A549 treated with AZD9567 at 1 μM for 4 hours (cell line): ENCODE measurements around the gene CDKN1C. TPM values are rescaled to one million over a fixed set of nuclear protein-coding genes. Genes with fewer than 3 reads are reported as not detected.

Experiments used
- total RNA-seq: library from RNA; stranded (reverse); fragments of 200-300 nt; extraction: Qiagen RNA extraction; gene quantifications from 5 replicates; pipeline ENCODE4 v1.2.3, GENCODE V29; 2022; ENCODE audit not compliant: insufficient read depth

The CDKN1C gene
- total RNA-seq = 3.5 to 4.6 TPM (median 4.3 TPM) in 5 replicates

GRCh38 chr11:2885678-2886081 is at the start of gene CDKN1C:
TSS of gene CDKN1C (minus strand) at chr11:2885775. CDS start at chr11:2885456, 319 bp downstream.

GRCh38 chr11:2928605-2929530 is 43.3 kb upstream of the CDKN1C start, which contains the start of gene PHLDA2:
TSS of gene PHLDA2 (minus strand) at chr11:2929420. CDS start at chr11:2929364, 56 bp downstream.

Other genes starting within 250 kb of the CDKN1C start
- gene KCNQ1OT1, start 185.8 kb downstream of the CDKN1C start, total RNA-seq = 0.06 to 0.08 TPM (median 0.07 TPM) in 5 replicates
- 99.1 to 136 TPM (median 114 TPM) in 5 replicates for gene PHLDA2, start 43.6 kb upstream of the CDKN1C start, total RNA-seq
- 113 to 129 TPM (median 122 TPM) in 5 replicates for gene NAP1L4, start 106.6 kb upstream of the CDKN1C start, total RNA-seq
- gene CARS1, start 171.6 kb upstream of the CDKN1C start, total RNA-seq = 54.6 to 74.8 TPM (median 62.0 TPM) in 5 replicates